HFF-Myc (cell line): ENCODE results near the gene PID1.

Source experiments
- DNase-seq: peaks from one replicate; pipeline ENCODE4 v3.0.0-alpha.2; 2011; ENCODE audit warnings: low read depth; ENCODE audit errors: extremely low read depth
- H3K4me3 ChIP-seq: replicated peaks from 2 replicates; pipeline ENCODE4 v1.5.1; 2011; ENCODE audit warnings: low read depth, mild to moderate bottlenecking, control low read depth, low read length
- CTCF ChIP-seq: IDR thresholded peaks from 2 replicates; pipeline ENCODE4 v1.5.1; 2012; ENCODE audit warnings: mild to moderate bottlenecking, low read depth, low read length, control low read depth; ENCODE audit errors: missing control alignments

Gene PID1

GRCh38 chr2:229267080-229267479 lies 4.0 kb downstream of the PID1 start:
- no peak for TF ChIP-seq CTCF
- no peak overlapping the region for H3K4me3 ChIP-seq
- no peak for DNase-seq

- H3K4me3 ChIP-seq: no peak overlapping the region
- no peak for DNase-seq
- TF ChIP-seq CTCF: no peak
Measured at GRCh38 chr2:229265727-229266126, 5.4 kb downstream of the PID1 start.

GRCh38 chr2:229261599-229261998 lies 9.5 kb downstream of the PID1 start:
- DNase-seq: no peak
- no peak overlapping the region for H3K4me3 ChIP-seq
- no peak for TF ChIP-seq CTCF

GRCh38 chr2:229261076-229261475 lies 10.0 kb downstream of the PID1 start:
- H3K4me3 ChIP-seq: no peak overlapping the region
- DNase-seq: no peak
- TF ChIP-seq CTCF: no peak

- no peak for TF ChIP-seq CTCF
- no peak overlapping the region for H3K4me3 ChIP-seq
- DNase-seq: no peak
Measured at GRCh38 chr2:229257985-229258384, 13.1 kb downstream of the PID1 start.

GRCh38 chr2:229256376-229256775 lies 14.7 kb downstream of the PID1 start:
- DNase-seq: no peak
- H3K4me3 ChIP-seq: no peak overlapping the region
- no peak for TF ChIP-seq CTCF

GRCh38 chr2:229254206-229254605 lies 16.9 kb downstream of the PID1 start:
- no peak for TF ChIP-seq CTCF
- H3K4me3 ChIP-seq: no peak overlapping the region
- no peak for DNase-seq
